GM20431 (cell line): ENCODE data around the gene FCHSD1.

ENCODE experiments used
- in situ Hi-C: fragments of 300-500 bp; cut with MseI, MboI; formaldehyde crosslinking; loops from one replicate; pipeline ENCODE4 v1.15.0; 2020; ENCODE audit warnings: low sequenced_read_pairs; ENCODE audit not compliant: unreplicated experiment

The FCHSD1 gene

GRCh38 chr5:141649056-141649688 lies 2.0 kb downstream of the FCHSD1 start:
- in situ Hi-C loops: no loop called here

- in situ Hi-C loops: no loop called here
Measured at GRCh38 chr5:141647851-141648250, 3.4 kb downstream of the FCHSD1 start.

- in situ Hi-C loops: no loop called here
Measured at GRCh38 chr5:141647242-141647641, 4.0 kb downstream of the FCHSD1 start.

- in situ Hi-C loops: no loop called here
Measured at GRCh38 chr5:141646026-141646425, 5.2 kb downstream of the FCHSD1 start.

GRCh38 chr5:141641634-141642267 lies 9.5 kb downstream of the FCHSD1 start:
- in situ Hi-C loops: no loop called here

- in situ Hi-C loops: no loop called here
Measured at GRCh38 chr5:141640698-141641097, 10.5 kb downstream of the FCHSD1 start.

- in situ Hi-C loops: no loop called here
Measured at GRCh38 chr5:141640051-141640415, 11.2 kb downstream of the FCHSD1 start.

GRCh38 chr5:141639357-141640050 lies 11.7 kb downstream of the FCHSD1 start:
- in situ Hi-C loops: loop anchor here (10.0 kb wide), 1 partner anchor 55 kb away; no protein-coding TSS in a partner anchor

- in situ Hi-C loops: loop anchor here (10.0 kb wide), 1 partner anchor 54 kb away; no protein-coding TSS in a partner anchor
Measured at GRCh38 chr5:141638771-141639170, 12.4 kb downstream of the FCHSD1 start.

GRCh38 chr5:141637767-141638419 lies 13.3 kb downstream of the FCHSD1 start:
- in situ Hi-C loops: loop anchor here (10.0 kb wide), 1 partner anchor 53 kb away; no protein-coding TSS in a partner anchor

- in situ Hi-C loops: loop anchor here (10.0 kb wide), 1 partner anchor 52 kb away; no protein-coding TSS in a partner anchor
Measured at GRCh38 chr5:141637123-141637766, 14.0 kb downstream of the FCHSD1 start.

GRCh38 chr5:141636413-141637122 lies 14.7 kb downstream of the FCHSD1 start, which contains the start of the genes HDAC3 and RELL2:
Gene HDAC3 (minus strand): TSS chr5:141636849. CDS start chr5:141636790, 59 bp downstream.
Gene RELL2 (plus strand): TSS chr5:141636997. CDS start chr5:141638226, 1,229 bp downstream.
- in situ Hi-C loops: loop anchor here (10.0 kb wide), 1 partner anchor 52 kb away; no protein-coding TSS in a partner anchor

GRCh38 chr5:141636106-141636412 lies 15.2 kb downstream of the FCHSD1 start:
- in situ Hi-C loops: loop anchor here (10.0 kb wide), 1 partner anchor 51 kb away; no protein-coding TSS in a partner anchor

- in situ Hi-C loops: loop anchor here (10.0 kb wide), 1 partner anchor 51 kb away; no protein-coding TSS in a partner anchor
Measured at GRCh38 chr5:141635646-141636045, 15.6 kb downstream of the FCHSD1 start.

GRCh38 chr5:141634720-141635119 lies 16.5 kb downstream of the FCHSD1 start:
- in situ Hi-C loops: loop anchor here (10.0 kb wide), 1 partner anchor 50 kb away; no protein-coding TSS in a partner anchor

GRCh38 chr5:141633871-141634561 lies 17.2 kb downstream of the FCHSD1 start:
- in situ Hi-C loops: loop anchor here (10.0 kb wide), 1 partner anchor 49 kb away; no protein-coding TSS in a partner anchor

GRCh38 chr5:141632650-141633049 lies 18.6 kb downstream of the FCHSD1 start:
- in situ Hi-C loops: loop anchor here (10.0 kb wide), 1 partner anchor 48 kb away; no protein-coding TSS in a partner anchor

- in situ Hi-C loops: loop anchor here (10.0 kb wide), 1 partner anchor 46 kb away; no protein-coding TSS in a partner anchor
Measured at GRCh38 chr5:141630570-141631140, 20.6 kb downstream of the FCHSD1 start.
